ENCODE results near the gene GIGYF2.

The GIGYF2 gene

DNA sequence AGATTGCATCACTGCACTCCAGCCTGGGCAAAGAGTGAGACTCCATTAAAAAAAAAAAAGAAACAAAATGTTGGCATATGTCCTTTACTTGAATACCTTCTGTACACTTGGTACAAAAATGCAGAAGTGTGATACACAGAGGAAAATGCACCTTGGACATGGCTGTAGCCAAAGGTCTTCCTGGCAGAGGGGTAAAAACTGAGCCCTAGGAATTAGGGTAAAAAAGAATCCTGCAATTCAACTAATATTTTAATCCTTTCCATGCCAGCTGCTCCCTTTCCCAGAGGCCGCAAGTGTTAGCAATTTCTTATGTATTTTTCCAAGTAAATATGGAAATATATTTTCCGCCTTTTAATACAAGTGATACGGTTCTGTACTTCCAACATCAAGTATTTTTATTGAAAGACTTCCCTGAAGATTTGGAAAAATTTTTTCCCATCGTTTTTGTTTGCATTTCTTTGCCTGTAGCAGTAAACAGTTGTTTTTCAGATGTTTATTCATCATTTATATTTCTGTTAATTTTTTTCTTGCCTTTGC, 53.1 kb downstream of the GIGYF2 start:
- TF ChIP-seq CTCF (IDR thresholded peaks at IDR 0.05) (no peak), ZFX (IDR thresholded peaks at IDR 0.05; ENCODE audit: borderline replicate concordance) (no peak)
- no peak overlapping the region for H3K27ac ChIP-seq

DNA sequence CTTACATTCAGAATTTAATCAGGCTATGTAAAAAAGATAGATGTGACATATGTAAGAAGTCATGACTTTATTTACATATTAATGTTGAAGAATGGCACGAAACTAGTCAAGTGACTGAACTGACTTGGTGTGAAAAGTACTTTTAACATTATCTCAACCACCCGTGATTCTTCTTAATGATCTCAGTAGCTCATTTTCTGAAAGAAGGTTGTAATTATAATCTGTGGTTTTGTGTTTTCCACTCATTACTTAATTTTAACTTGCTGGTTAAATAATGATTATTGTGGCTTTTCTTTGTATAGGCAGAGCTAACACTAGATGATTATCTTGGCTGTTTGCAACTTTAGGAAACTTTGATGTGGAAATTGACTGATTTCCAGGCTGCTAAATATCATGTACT, 60.8 kb downstream of the GIGYF2 start:
- TF ChIP-seq ZFX (IDR thresholded peaks at IDR 0.05; ENCODE audit: borderline replicate concordance) (no peak), CTCF (IDR thresholded peaks at IDR 0.05) (no peak)
- H3K27ac ChIP-seq = no peak overlapping the region

DNA sequence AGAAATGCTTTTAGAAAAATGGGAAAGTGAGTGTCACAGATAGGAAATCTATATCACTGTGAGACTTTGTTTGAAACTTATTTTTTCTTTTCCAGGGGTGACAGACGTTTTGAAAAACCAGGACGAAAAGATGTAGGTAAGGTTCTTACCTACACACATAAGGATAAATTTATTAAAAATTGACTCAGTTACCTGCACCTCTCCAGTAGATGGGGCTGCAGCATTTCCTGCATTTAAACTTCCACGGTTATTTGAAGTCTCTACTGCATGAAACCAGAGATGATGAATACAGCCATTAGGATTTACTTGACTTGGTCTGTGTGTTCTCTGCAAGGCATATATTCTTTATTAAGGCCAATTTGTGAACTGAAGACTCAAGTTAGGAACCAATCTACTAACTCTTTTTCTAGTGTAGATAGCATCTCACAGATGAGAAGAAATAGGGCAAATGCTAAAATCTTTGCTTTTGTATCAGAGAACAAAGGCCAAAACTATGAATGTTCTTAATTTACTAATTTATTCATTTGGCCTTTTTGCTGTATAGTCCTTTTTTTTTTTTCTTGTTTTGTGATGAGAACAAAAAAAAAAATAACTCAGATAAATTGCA, 64.3 kb downstream of the GIGYF2 start:
- H3K27ac ChIP-seq = no peak overlapping the region
- TF ChIP-seq CTCF (IDR thresholded peaks at IDR 0.05) (peak; percentile 86), ZFX (IDR thresholded peaks at IDR 0.05; ENCODE audit: borderline replicate concordance) (no peak)

GRCh38 chr2:232767866-232768265, 70.7 kb downstream of the GIGYF2 start:
- TF ChIP-seq ZFX (IDR thresholded peaks at IDR 0.05; ENCODE audit: borderline replicate concordance) (no peak), CTCF (IDR thresholded peaks at IDR 0.05) (no peak)
- H3K27ac ChIP-seq = no peak overlapping the region

- H3K27ac ChIP-seq = no peak overlapping the region
- TF ChIP-seq ZFX (IDR thresholded peaks at IDR 0.05; ENCODE audit: borderline replicate concordance) = no peak
Measured at GRCh38 chr2:232770207-232770606, 73.1 kb downstream of the GIGYF2 start.

- TF ChIP-seq CTCF (IDR thresholded peaks at IDR 0.05) = no peak
- no peak for TF ChIP-seq ZFX (IDR thresholded peaks at IDR 0.05; ENCODE audit: borderline replicate concordance)
Measured at GRCh38 chr2:232771870-232772269, 74.7 kb downstream of the GIGYF2 start.

DNA sequence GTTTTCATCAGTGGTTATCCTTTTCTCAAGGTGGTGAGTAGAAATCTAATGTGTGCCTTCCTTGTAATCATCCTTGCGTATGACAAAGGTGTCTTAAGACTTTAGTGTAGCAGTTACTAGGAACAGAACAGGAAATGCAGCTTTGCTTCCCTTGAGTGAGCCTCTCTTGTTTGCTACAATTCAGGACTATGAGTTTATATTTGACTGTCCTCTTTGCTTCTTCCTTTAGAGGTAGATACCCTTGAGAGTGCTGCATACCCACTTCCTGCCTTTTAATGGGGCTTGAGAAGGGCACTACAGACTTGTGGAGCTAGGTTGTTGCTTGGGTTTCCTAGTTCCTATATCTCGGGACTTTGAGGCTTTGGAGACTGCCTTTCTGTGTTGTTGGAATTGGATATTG, 75.4 kb downstream of the GIGYF2 start:
- no peak overlapping the region for H3K27ac ChIP-seq

More at GRCh38 chr2:232771870-232772269, 74.7 kb downstream of the GIGYF2 start:
- H3K27ac ChIP-seq = no peak overlapping the region

More for the DNA sequence above, 75.4 kb downstream of the GIGYF2 start:
- no peak for TF ChIP-seq CTCF (IDR thresholded peaks at IDR 0.05)
- no peak for TF ChIP-seq ZFX (IDR thresholded peaks at IDR 0.05; ENCODE audit: borderline replicate concordance)
